Esophagus muscularis mucosa (tissue), 4 donors: ENCODE measurements around the gene RUNX1.

ENCODE experiments used
- CTCF ChIP-seq, 3 experiments: fragments of 200-600 bp in 2 of 3; fragments of 450-650 bp in 1 of 3; sonication (generic) in 2 of 3; IDR thresholded peaks; one replicate each; pipeline ENCODE4 v1.5.1; 2017 to 2019; ENCODE audit warnings: antibody characterized with exemption in 3 of 3, mild to moderate bottlenecking in 2 of 3, moderate library complexity in 1 of 3
- EP300 ChIP-seq: sonication (generic); formaldehyde crosslinking; IDR thresholded peaks from one replicate; pipeline ENCODE4 v1.6.1; 2017; ENCODE audit warnings: antibody characterized with exemption
- POLR2A ChIP-seq: fragments of 450-650 bp; IDR thresholded peaks from one replicate; pipeline ENCODE4 v1.6.1; 2017; ENCODE audit warnings: antibody characterized with exemption, moderate library complexity, mild to moderate bottlenecking, low read depth
- POLR2AphosphoS5 ChIP-seq, 2 donors: sonication (generic); formaldehyde crosslinking; IDR thresholded peaks; one replicate each; pipeline ENCODE4 v1.6.1; 2017; ENCODE audit warnings: antibody characterized with exemption in 2 of 2

GRCh38 chr21:34945288-34945687, 103.8 kb downstream of the RUNX1 start:
- TF ChIP-seq CTCF (IDR thresholded peaks at IDR 0.05), result no peak
- no peak for TF ChIP-seq POLR2A
- TF ChIP-seq POLR2AphosphoS5 (IDR thresholded peaks at IDR 0.05), result no peak
- no peak for TF ChIP-seq EP300
